ENCODE data around the gene CLN5. TPM values are rescaled to one million over a fixed set of nuclear protein-coding genes. Genes with fewer than 3 reads are reported as not detected.

CLN5 gene
- total and polyA plus RNA-seq, 2 of the 4 experiments (the other 2 are of a cell fraction), result 11.3 to 15.1 TPM

GRCh38 chr13:76994281-76994680 is 2.4 kb downstream of the CLN5 start:
- Histone ChIP-seq H2AK9ac (replicated peaks; ENCODE audit: low read depth, low read length, poor library complexity) (no peak overlapping the region), H3K9ac (ENCODE audit: low read depth, low read length) (no peak overlapping the region), H3K4me1 (ENCODE audit: control insufficient read depth, insufficient read depth, low read length) (peaks cover 4% of the 10 kb centered on the region; the same call in 1 of the 2 replicates), H4K20me1 (ENCODE audit: insufficient read depth, low read length) (no peaks in the 10 kb centered on the region), H3K9me1 (ENCODE audit: insufficient read depth, low read length) (peaks cover 8% of the 10 kb centered on the region), H4K91ac (ENCODE audit: insufficient read depth, low read depth, low read length) (no peak overlapping the region), H3K14ac (replicated peaks; ENCODE audit: low read depth, low read length) (no peak overlapping the region), H3K4ac (ENCODE audit: low read depth, low read length) (no peak overlapping the region), H2AK5ac (ENCODE audit: low read depth, low read length) (no peak overlapping the region), H3K36me3 (ENCODE audit: control insufficient read depth, insufficient read depth, low read length) (peaks cover 9% of the 10 kb centered on the region), H2BK5ac (ENCODE audit: low read depth, low read length, poor library complexity, severe bottlenecking) (no peak overlapping the region), H3K79me1 (ENCODE audit: low read depth in 1 of 2, low read length in 2 of 2) (peaks cover 25 to 37% of the 10 kb centered on the region in 2 experiments), H2BK120ac (ENCODE audit: low read depth, low read length) (no peak overlapping the region), H3K23ac (ENCODE audit: low read depth, low read length) (no peak overlapping the region), H3K9me3 (ENCODE audit: control insufficient read depth, insufficient read depth, low read length) (no peaks in the 10 kb centered on the region), H2BK20ac (ENCODE audit: low read depth, low read length) (no peak overlapping the region), H3K56ac (ENCODE audit: extremely low read depth, insufficient read depth, low read length) (no peak overlapping the region), H4K8ac (ENCODE audit: low read depth in 2 of 2, low read length in 2 of 2) (no peak overlapping the region), H3K4me2 (ENCODE audit: low read depth, low read length) (no peak overlapping the region; the same call in 1 of the 2 replicates), H4K5ac (ENCODE audit: low read depth, low read length) (no peak overlapping the region), H3K27me3 (ENCODE audit: control insufficient read depth, insufficient read depth, low read length) (no peaks in the 10 kb centered on the region), H3K4me3 (ENCODE audit: insufficient read depth, low read depth, low read length) (no peak overlapping the region), H2AFZ (replicated peaks; ENCODE audit: low read length, poor library complexity) (no peak overlapping the region), H3K18ac (ENCODE audit: low read depth, low read length) (no peak overlapping the region), H3K27ac (ENCODE audit: insufficient read depth, low read length) (no peak overlapping the region), H2BK15ac (ENCODE audit: low read depth, low read length) (no peak overlapping the region)
- TF ChIP-seq USF2 (IDR thresholded peaks at IDR 0.05; ENCODE audit: low read depth, low read length) (no peak), RCOR1 (IDR thresholded peaks at IDR 0.05; ENCODE audit: insufficient replicate concordance, low read length) (no peak), SMC3 (IDR thresholded peaks at IDR 0.05; ENCODE audit: low read depth, low read length) (no peak), CTCF (conservative IDR thresholded peaks at IDR 0.05; ENCODE audit: low read depth, low read length) (no peak)
- DNase-seq, result no peak
- dilution Hi-C loops (cut with HindIII; ENCODE audit: low sequenced_read_pairs, unreplicated experiment) (no loop called here), in situ Hi-C loops (cut with MboI; ENCODE audit: low sequenced_read_pairs) (loop anchor here (25.0 kb wide), 1 partner anchor 1307 kb away; no protein-coding TSS in a partner anchor), intact Hi-C loops (cut with micrococcal nuclease) (loop anchor here (5.0 kb wide), 1 partner anchor 837 kb away; no protein-coding TSS in a partner anchor)
- ChIA-PET POLR2A (ENCODE audit: unreplicated experiment) (no interaction called here), CTCF (no interaction called here)
- BruUV-seq (replicated peaks), result no TSS peak
- WGBS, 2 experiments (ENCODE audit: extremely low coverage in 2 of 2, insufficient read length in 1 of 2), result 92% methylated on average over 2 of the region's 3 CpGs; no CpG with 5 or more reads in 1 of the 2 experiments
- ATAC-seq (ENCODE audit: low read depth), result no peak
